Mucosa of descending colon (tissue), 3 donors: ENCODE measurements around the gene BAX. TPM values are rescaled to one million over a fixed set of nuclear protein-coding genes. Genes with fewer than 3 reads are reported as not detected.

Source experiments
- ATAC-seq: fragments of 200-7000 bp; cut with Tn5 transposase; one replicate; pipeline ENCODE4 v1.9.1; 2020; ENCODE audit warnings: mild to moderate bottlenecking, moderate library complexity
- DNase-seq, 3 donors: peaks; one replicate each; pipeline ENCODE4 v3.0.0-alpha.2; 2020
- H3K36me3 ChIP-seq: fragments of 200-600 bp; one replicate; pipeline ENCODE4 v1.8.0; 2021; ENCODE audit warnings: low read depth, mild to moderate bottlenecking
- H3K4me1 ChIP-seq: fragments of 200-600 bp; one replicate; pipeline ENCODE4 v1.8.0; 2021; ENCODE audit warnings: low read depth, mild to moderate bottlenecking
- H3K4me3 ChIP-seq: fragments of 200-600 bp; one replicate; pipeline ENCODE4 v1.8.0; 2021; ENCODE audit warnings: mild to moderate bottlenecking
- H3K9me3 ChIP-seq: fragments of 200-600 bp; one replicate; pipeline ENCODE4 v1.8.0; 2021; ENCODE audit warnings: mild to moderate bottlenecking
- intact Hi-C, 2 donors: fragments of 100-400 bp; cut with DNase I in 1 of 2; cut with micrococcal nuclease in 1 of 2; formaldehyde crosslinking; loops; one replicate each; pipeline versions ENCODE4 v1.11.0 to v1.11.1; 2022; cut with DNase I, micrococcal nuclease
- total RNA-seq, 3 donors: library from RNA; stranded (reverse); fragmentation: NEBNext Ultra II Directional in 2 of 3; extraction: Animal tissue kit (Norgen Biotek cat#: 25700) in 2 of 3; gene quantifications; one replicate each; pipeline versions ENCODE4 v1.2.1 to v1.2.4, GENCODE V29; 2021 to 2023
- TF ChIP-seq, protein P1 (sequence below): fragments of 200-600 bp; IDR thresholded peaks from one replicate; pipeline ENCODE4 v1.8.0; 2022; ENCODE audit warnings: antibody characterized with exemption, mild to moderate bottlenecking
- donor health status: DM: no; HTN: no; CAD: no; lungs with moderate emphysema.
- donor health status: DM: no; HTN: no; CAD: no.
- donor health status: DM: no; HTN: yes; CAD: no.

Gene BAX
- total RNA-seq, 3 donors from 2014 or later = 90.2 to 128 (median 125) TPM

DNA sequence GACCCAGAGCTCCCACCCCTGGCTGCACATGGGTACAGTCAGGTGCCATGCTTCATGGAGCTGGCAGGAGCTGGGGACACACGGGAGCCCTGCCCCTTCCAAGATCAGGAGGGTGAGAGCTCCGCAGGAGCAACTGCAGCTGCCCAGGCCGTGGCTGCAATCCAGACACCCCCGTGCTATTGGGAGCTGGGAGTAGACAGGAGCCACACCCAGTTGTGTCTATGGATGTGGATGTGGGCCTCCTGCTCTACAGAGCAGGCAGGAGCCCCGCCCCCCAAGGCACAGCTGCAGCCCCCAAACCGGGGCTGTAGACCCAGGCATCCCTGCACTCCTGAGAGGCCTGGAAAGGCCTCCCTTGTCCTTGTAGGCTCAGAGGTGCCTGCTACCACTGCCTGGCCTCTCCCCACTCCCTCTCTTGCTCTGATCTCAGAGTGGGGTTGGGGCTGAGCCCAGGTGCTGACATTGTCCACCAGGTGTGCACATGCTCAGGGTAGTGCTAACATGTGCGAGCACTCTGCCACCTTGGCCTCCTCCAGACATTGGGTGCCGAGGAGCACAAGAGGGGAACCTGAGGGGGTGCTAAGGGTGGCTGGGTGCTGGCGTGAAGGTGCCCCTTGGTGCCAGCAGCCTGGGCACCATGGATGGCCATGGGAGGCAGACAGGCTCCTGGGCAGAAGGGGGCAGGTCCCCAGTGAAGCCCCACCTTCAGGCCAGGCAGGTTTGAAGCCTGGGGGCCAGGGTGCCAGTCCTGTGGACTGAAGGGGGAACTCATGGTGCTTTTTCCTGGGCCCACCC lies 8.0 kb upstream of the BAX start:
- DNase-seq (no peak), ATAC-seq (no peak)
- Histone ChIP-seq H3K4me1 (no peaks in the 10 kb centered on the region), H3K9me3 (peaks cover 5% of the 10 kb centered on the region), H3K36me3 (no peaks in the 10 kb centered on the region), H3K4me3 (no peak overlapping the region)
- TF ChIP-seq, protein P1, sequence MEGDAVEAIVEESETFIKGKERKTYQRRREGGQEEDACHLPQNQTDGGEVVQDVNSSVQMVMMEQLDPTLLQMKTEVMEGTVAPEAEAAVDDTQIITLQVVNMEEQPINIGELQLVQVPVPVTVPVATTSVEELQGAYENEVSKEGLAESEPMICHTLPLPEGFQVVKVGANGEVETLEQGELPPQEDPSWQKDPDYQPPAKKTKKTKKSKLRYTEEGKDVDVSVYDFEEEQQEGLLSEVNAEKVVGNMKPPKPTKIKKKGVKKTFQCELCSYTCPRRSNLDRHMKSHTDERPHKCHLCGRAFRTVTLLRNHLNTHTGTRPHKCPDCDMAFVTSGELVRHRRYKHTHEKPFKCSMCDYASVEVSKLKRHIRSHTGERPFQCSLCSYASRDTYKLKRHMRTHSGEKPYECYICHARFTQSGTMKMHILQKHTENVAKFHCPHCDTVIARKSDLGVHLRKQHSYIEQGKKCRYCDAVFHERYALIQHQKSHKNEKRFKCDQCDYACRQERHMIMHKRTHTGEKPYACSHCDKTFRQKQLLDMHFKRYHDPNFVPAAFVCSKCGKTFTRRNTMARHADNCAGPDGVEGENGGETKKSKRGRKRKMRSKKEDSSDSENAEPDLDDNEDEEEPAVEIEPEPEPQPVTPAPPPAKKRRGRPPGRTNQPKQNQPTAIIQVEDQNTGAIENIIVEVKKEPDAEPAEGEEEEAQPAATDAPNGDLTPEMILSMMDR = no peak
- intact Hi-C loops = no loop called here

- peaks cover 5% of the 10 kb centered on the region for H3K9me3 ChIP-seq
- no peaks in the 10 kb centered on the region for H3K4me1 ChIP-seq
- intact Hi-C loops = no loop called here
- H3K4me3 ChIP-seq = no peak overlapping the region
- TF ChIP-seq, protein P1 = no peak
- no peaks in the 10 kb centered on the region for H3K36me3 ChIP-seq
- no peak for DNase-seq
- no peak for ATAC-seq
Observed at GRCh38 chr19:48947258-48947542, 7.5 kb upstream of the BAX start.

DNA sequence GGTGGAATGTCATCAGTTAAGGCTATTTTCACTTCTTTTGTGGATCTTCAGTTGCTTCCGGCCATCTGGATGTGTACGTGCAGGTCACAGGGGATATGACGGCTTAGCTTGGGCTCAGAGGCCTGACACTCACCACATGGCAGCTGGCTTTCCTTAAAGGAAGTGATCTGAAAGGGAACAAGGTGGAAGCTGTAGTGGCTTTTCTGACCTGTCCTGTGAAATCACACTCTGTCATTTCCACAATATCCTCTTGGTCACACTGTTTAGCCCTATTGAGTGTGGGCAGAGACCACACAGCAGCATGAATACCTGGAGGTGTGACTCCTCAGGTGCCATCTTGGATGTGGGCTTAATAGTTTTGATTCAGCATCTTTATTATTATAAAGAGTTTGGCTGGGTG lies 4.5 kb upstream of the BAX start:
- H3K4me3 ChIP-seq = no peak overlapping the region
- intact Hi-C loops = no loop called here
- H3K9me3 ChIP-seq = peaks cover 5% of the 10 kb centered on the region
- H3K4me1 ChIP-seq = peaks cover 4% of the 10 kb centered on the region
- DNase-seq (no peak), ATAC-seq (no peak)
- TF ChIP-seq, protein P1 = no peak
- no peaks in the 10 kb centered on the region for H3K36me3 ChIP-seq

DNA sequence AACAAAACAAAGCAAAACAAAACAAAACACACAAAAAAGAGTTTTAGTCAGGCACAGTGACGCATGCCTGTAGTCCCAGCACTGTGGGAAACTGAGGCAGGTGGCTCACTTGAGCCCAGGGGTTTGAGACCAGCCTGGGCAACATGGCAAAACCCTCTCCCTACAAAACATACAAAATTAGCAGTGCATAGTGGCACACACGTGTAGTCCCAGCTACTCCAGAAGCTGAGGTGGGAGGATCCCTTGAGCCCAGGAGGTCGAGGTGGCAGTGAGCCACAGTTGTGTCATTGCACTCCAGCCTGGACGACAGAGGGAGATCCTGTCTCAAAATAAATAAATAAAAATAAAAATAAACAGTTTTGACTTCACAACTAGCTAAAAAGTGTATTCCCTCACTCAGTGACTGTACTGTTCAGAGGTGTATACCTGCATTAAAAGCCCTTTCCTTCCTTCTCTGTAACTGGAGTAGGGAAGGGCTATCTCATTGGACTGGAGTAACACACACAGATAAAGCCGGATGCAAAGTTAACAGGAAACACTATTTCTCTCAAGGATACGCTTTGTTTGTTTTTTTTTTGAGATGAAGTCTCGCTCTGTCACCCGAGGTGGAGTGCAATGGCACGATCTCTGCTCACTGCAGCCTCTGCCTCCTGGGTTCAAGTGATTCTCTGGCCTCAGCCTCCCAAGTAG lies 3.7 kb upstream of the BAX start:
- Histone ChIP-seq H3K4me1 (peaks cover 10% of the 10 kb centered on the region), H3K36me3 (no peaks in the 10 kb centered on the region), H3K4me3 (no peak overlapping the region), H3K9me3 (peaks cover 5% of the 10 kb centered on the region)
- ATAC-seq (peak; percentile 43), DNase-seq (no peak)
- intact Hi-C loops = no loop called here
- TF ChIP-seq, protein P1 = no peak

DNA sequence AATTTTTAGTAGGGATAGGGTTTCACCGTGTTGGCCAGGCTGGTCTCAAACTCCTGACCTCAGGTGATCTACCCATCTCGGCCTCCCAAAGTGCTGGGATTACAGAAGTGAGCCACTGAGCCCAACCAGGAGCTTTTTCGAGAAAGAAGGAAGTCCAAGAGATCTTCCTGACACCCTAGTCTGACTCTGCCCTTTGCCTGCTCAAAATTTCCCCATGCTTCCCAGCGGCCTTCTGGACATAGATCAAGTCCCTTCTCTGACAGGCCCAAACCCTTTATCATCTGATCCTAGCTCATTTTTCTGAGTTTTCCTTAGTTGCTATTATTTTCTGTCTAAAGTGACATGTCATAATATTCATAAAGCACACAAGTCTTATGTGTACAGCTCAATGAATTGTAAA lies 1.5 kb upstream of the BAX start:
- TF ChIP-seq, protein P1 = no peak
- no peak overlapping the region for H3K4me3 ChIP-seq
- intact Hi-C loops = no loop called here
- H3K36me3 ChIP-seq = no peaks in the 10 kb centered on the region
- ATAC-seq (no peak), DNase-seq (no peak)
- H3K9me3 ChIP-seq = no peaks in the 10 kb centered on the region
- H3K4me1 ChIP-seq = peaks cover 13% of the 10 kb centered on the region
